HL-60 (cell line): ENCODE results near the gene CTU1.

ENCODE experiments used
- GABPA ChIP-seq: IDR thresholded peaks from 2 replicates; pipeline ENCODE4 v1.6.1; 2012; ENCODE audit warnings: low read depth
- POLR2AphosphoS5 ChIP-seq: IDR thresholded peaks from 2 replicates; pipeline ENCODE4 v1.6.1; 2012; ENCODE audit warnings: low read depth
- TF ChIP-seq, protein P1 (sequence below): IDR thresholded peaks from one replicate; pipeline ENCODE4 v1.5.1; 2011; ENCODE audit warnings: low read length, control low read depth, inconsistent platforms; ENCODE audit not compliant: insufficient read depth
- TF ChIP-seq, protein P2 (sequence below): IDR thresholded peaks from 2 replicates; pipeline ENCODE4 v1.6.1; 2012; ENCODE audit warnings: low read depth; ENCODE audit not compliant: insufficient replicate concordance

DNA sequence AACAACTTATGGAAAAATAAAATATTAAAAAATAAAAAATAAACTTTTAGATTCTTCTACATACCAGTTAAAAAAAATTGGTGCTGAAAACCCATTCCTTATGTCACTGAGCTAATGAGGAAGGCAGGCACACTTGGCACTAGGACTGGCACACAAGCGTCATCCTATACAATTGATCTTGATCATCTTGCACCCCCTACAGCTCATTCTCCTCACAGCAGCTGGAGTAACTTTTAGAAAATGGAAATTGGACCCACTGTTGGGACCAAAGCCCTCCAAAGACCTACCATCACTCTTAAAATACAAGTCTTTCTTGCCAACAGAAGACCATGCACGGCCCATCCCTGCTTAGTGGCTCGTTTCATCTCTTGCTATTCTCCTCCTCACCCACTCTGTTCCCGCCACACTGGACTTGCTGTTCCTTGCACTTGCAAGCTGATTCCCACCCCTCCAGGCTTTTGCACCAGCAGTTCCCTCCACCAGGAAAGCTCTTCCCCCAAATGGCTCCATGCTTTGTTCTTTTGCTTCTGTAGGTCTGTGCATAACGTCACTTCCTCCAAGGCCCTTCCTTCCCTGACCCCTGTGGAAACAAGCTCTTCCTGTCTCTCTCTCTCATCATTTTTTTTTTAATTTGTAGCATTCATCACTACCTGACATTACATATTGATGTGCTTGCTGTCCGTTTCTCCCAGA, 11.6 kb downstream of the CTU1 start:
- TF ChIP-seq, protein P1, sequence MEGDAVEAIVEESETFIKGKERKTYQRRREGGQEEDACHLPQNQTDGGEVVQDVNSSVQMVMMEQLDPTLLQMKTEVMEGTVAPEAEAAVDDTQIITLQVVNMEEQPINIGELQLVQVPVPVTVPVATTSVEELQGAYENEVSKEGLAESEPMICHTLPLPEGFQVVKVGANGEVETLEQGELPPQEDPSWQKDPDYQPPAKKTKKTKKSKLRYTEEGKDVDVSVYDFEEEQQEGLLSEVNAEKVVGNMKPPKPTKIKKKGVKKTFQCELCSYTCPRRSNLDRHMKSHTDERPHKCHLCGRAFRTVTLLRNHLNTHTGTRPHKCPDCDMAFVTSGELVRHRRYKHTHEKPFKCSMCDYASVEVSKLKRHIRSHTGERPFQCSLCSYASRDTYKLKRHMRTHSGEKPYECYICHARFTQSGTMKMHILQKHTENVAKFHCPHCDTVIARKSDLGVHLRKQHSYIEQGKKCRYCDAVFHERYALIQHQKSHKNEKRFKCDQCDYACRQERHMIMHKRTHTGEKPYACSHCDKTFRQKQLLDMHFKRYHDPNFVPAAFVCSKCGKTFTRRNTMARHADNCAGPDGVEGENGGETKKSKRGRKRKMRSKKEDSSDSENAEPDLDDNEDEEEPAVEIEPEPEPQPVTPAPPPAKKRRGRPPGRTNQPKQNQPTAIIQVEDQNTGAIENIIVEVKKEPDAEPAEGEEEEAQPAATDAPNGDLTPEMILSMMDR = no peak
- TF ChIP-seq GABPA (no peak), POLR2AphosphoS5 (no peak)
- TF ChIP-seq, protein P2, sequence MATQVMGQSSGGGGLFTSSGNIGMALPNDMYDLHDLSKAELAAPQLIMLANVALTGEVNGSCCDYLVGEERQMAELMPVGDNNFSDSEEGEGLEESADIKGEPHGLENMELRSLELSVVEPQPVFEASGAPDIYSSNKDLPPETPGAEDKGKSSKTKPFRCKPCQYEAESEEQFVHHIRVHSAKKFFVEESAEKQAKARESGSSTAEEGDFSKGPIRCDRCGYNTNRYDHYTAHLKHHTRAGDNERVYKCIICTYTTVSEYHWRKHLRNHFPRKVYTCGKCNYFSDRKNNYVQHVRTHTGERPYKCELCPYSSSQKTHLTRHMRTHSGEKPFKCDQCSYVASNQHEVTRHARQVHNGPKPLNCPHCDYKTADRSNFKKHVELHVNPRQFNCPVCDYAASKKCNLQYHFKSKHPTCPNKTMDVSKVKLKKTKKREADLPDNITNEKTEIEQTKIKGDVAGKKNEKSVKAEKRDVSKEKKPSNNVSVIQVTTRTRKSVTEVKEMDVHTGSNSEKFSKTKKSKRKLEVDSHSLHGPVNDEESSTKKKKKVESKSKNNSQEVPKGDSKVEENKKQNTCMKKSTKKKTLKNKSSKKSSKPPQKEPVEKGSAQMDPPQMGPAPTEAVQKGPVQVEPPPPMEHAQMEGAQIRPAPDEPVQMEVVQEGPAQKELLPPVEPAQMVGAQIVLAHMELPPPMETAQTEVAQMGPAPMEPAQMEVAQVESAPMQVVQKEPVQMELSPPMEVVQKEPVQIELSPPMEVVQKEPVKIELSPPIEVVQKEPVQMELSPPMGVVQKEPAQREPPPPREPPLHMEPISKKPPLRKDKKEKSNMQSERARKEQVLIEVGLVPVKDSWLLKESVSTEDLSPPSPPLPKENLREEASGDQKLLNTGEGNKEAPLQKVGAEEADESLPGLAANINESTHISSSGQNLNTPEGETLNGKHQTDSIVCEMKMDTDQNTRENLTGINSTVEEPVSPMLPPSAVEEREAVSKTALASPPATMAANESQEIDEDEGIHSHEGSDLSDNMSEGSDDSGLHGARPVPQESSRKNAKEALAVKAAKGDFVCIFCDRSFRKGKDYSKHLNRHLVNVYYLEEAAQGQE = no peak
